Uterus (tissue), 2 donors: ENCODE measurements around the gene FARS2.

Experiments
- CTCF ChIP-seq, 4 experiments: fragments of 200-600 bp in 2 of 4; fragments of 450-650 bp in 2 of 4; sonication (generic) in 2 of 4; IDR thresholded peaks; one replicate each; pipeline ENCODE4 v1.5.1; 2016 to 2019; ENCODE audit warnings: antibody characterized with exemption in 4 of 4, mild to moderate bottlenecking in 2 of 4, moderate library complexity in 1 of 4
- POLR2A ChIP-seq, 2 donors: fragments of 450-650 bp; IDR thresholded peaks; one replicate each; pipeline ENCODE4 v1.6.1; 2016; ENCODE audit warnings: antibody characterized with exemption in 2 of 2, mild to moderate bottlenecking in 1 of 2, moderate library complexity in 1 of 2

- no peak for TF ChIP-seq CTCF (IDR thresholded peaks at IDR 0.05)
- no peak for TF ChIP-seq POLR2A (IDR thresholded peaks at IDR 0.05)
These were observed 5.1 kb downstream of the FARS2 start for GRCh38 chr6:5266423-5266822.
